ENCODE data around the gene ARAP3. TPM values are rescaled to one million over a fixed set of nuclear protein-coding genes. Genes with fewer than 3 reads are reported as not detected.

ARAP3 gene
- total and polyA plus RNA-seq, 2 experiments from 2014 or later: 18.4 to 33.2 TPM

DNA sequence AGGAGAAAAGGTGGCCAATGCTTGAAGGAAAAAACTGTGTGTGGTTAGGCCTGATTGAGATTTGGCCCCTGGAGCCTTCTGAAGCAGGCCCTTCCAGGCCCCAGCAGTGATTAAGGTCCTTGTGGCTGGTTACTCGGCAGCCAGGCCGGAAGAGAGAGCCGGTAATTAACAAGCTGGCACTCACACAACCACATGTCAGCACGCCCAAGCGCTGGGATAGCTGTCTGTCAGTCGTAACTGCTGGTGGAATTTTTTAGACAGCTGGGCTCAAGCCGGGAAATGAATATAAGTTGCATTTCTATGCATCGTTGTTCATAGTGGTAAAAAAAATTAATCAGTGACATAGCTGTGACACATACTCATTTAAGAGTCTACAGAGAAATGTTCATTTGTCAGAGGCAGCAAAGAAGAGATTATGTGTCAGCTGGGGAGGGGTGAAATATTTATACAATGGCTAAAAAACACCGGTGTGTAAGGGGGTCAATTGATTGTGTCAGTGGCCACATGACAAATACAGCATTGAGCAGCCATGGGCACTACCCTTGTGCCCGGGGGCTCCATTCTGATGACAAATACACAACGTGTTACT, 13.7 kb upstream of the ARAP3 start:
- H3K27ac Mint-ChIP-seq: no peak overlapping the region
- 0 out of 2 replicates have a peak, but pooled peaks cover 3% of the 10 kb centered on the region for H3F3A ChIP-seq (replicated peaks; ENCODE audit: low read depth)
- H3K27me3 Mint-ChIP-seq (ENCODE audit: insufficient read depth, low read depth, poor library complexity): peaks cover 17% of the 10 kb centered on the region
- H3K27me3 ChIP-seq (ENCODE audit: insufficient read depth): peaks cover 8% of the 10 kb centered on the region
- no peaks in the 10 kb centered on the region for H4K20me1 ChIP-seq (replicated peaks; ENCODE audit: insufficient read depth)
- no peaks in the 10 kb centered on the region for H3K9me3 Mint-ChIP-seq
- no peak overlapping the region for H3K4me3 Mint-ChIP-seq
- no peaks in the 10 kb centered on the region for H3K36me3 Mint-ChIP-seq (ENCODE audit: low read depth)
- no peak overlapping the region for H2AFZ ChIP-seq
- no peak overlapping the region for H3K4me3 ChIP-seq
- H3K4me1 Mint-ChIP-seq: peaks cover 38% of the 10 kb centered on the region
- H3K9me2 ChIP-seq (ENCODE audit: insufficient read depth): no peaks in the 10 kb centered on the region
- no peak for DNase-seq (ENCODE audit: low spot score)
- H3K36me3 ChIP-seq (ENCODE audit: insufficient read depth): no peaks in the 10 kb centered on the region
- no peak for ATAC-seq
- H3K27ac ChIP-seq (ENCODE audit: low read depth): no peak overlapping the region
- TF ChIP-seq EZH2 (IDR thresholded peaks at IDR 0.05; ENCODE audit: low read depth, unreplicated experiment) (no peak), ZNF114 (CRISPR knock-in tag; IDR thresholded peaks at IDR 0.05) (no peak), POLR2AphosphoS5 (IDR thresholded peaks at IDR 0.05; ENCODE audit: low read depth) (no peak), NANOG (IDR thresholded peaks at IDR 0.05; ENCODE audit: borderline replicate concordance) (no peak), STAT1 (IDR thresholded peaks at IDR 0.05; ENCODE audit: unreplicated experiment) (no peak), ZNF331 (CRISPR knock-in tag; IDR thresholded peaks at IDR 0.05; ENCODE audit: low read depth) (no peak), EZH2phosphoT487 (IDR thresholded peaks at IDR 0.05; ENCODE audit: unreplicated experiment) (no peak), CREB1 (CRISPR knock-in tag; IDR thresholded peaks at IDR 0.05; ENCODE audit: low read depth) (no peak)
- TF ChIP-seq, protein P1, sequence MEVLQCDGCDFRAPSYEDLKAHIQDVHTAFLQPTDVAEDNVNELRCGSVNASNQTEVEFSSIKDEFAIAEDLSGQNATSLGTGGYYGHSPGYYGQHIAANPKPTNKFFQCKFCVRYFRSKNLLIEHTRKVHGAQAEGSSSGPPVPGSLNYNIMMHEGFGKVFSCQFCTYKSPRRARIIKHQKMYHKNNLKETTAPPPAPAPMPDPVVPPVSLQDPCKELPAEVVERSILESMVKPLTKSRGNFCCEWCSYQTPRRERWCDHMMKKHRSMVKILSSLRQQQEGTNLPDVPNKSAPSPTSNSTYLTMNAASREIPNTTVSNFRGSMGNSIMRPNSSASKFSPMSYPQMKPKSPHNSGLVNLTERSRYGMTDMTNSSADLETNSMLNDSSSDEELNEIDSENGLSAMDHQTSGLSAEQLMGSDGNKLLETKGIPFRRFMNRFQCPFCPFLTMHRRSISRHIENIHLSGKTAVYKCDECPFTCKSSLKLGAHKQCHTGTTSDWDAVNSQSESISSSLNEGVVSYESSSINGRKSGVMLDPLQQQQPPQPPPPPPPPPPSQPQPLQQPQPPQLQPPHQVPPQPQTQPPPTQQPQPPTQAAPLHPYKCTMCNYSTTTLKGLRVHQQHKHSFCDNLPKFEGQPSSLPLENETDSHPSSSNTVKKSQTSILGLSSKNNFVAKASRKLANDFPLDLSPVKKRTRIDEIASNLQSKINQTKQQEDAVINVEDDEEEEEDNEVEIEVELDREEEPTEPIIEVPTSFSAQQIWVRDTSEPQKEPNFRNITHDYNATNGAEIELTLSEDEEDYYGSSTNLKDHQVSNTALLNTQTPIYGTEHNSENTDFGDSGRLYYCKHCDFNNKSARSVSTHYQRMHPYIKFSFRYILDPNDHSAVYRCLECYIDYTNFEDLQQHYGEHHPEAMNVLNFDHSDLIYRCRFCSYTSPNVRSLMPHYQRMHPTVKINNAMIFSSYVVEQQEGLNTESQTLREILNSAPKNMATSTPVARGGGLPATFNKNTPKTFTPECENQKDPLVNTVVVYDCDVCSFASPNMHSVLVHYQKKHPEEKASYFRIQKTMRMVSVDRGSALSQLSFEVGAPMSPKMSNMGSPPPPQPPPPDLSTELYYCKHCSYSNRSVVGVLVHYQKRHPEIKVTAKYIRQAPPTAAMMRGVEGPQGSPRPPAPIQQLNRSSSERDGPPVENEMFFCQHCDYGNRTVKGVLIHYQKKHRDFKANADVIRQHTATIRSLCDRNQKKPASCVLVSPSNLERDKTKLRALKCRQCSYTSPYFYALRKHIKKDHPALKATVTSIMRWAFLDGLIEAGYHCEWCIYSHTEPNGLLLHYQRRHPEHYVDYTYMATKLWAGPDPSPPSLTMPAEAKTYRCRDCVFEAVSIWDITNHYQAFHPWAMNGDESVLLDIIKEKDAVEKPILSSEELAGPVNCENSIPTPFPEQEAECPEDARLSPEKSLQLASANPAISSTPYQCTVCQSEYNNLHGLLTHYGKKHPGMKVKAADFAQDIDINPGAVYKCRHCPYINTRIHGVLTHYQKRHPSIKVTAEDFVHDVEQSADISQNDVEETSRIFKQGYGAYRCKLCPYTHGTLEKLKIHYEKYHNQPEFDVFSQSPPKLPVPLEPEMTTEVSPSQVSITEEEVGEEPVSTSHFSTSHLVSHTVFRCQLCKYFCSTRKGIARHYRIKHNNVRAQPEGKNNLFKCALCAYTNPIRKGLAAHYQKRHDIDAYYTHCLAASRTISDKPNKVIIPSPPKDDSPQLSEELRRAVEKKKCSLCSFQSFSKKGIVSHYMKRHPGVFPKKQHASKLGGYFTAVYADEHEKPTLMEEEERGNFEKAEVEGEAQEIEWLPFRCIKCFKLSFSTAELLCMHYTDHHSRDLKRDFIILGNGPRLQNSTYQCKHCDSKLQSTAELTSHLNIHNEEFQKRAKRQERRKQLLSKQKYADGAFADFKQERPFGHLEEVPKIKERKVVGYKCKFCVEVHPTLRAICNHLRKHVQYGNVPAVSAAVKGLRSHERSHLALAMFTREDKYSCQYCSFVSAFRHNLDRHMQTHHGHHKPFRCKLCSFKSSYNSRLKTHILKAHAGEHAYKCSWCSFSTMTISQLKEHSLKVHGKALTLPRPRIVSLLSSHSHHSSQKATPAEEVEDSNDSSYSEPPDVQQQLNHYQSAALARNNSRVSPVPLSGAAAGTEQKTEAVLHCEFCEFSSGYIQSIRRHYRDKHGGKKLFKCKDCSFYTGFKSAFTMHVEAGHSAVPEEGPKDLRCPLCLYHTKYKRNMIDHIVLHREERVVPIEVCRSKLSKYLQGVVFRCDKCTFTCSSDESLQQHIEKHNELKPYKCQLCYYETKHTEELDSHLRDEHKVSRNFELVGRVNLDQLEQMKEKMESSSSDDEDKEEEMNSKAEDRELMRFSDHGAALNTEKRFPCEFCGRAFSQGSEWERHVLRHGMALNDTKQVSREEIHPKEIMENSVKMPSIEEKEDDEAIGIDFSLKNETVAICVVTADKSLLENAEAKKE (CRISPR knock-in tag; IDR thresholded peaks at IDR 0.05): no peak
- TF ChIP-seq, protein P2, sequence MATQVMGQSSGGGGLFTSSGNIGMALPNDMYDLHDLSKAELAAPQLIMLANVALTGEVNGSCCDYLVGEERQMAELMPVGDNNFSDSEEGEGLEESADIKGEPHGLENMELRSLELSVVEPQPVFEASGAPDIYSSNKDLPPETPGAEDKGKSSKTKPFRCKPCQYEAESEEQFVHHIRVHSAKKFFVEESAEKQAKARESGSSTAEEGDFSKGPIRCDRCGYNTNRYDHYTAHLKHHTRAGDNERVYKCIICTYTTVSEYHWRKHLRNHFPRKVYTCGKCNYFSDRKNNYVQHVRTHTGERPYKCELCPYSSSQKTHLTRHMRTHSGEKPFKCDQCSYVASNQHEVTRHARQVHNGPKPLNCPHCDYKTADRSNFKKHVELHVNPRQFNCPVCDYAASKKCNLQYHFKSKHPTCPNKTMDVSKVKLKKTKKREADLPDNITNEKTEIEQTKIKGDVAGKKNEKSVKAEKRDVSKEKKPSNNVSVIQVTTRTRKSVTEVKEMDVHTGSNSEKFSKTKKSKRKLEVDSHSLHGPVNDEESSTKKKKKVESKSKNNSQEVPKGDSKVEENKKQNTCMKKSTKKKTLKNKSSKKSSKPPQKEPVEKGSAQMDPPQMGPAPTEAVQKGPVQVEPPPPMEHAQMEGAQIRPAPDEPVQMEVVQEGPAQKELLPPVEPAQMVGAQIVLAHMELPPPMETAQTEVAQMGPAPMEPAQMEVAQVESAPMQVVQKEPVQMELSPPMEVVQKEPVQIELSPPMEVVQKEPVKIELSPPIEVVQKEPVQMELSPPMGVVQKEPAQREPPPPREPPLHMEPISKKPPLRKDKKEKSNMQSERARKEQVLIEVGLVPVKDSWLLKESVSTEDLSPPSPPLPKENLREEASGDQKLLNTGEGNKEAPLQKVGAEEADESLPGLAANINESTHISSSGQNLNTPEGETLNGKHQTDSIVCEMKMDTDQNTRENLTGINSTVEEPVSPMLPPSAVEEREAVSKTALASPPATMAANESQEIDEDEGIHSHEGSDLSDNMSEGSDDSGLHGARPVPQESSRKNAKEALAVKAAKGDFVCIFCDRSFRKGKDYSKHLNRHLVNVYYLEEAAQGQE (IDR thresholded peaks at IDR 0.05; ENCODE audit: unreplicated experiment): no peak
- TF ChIP-seq, protein P3, sequence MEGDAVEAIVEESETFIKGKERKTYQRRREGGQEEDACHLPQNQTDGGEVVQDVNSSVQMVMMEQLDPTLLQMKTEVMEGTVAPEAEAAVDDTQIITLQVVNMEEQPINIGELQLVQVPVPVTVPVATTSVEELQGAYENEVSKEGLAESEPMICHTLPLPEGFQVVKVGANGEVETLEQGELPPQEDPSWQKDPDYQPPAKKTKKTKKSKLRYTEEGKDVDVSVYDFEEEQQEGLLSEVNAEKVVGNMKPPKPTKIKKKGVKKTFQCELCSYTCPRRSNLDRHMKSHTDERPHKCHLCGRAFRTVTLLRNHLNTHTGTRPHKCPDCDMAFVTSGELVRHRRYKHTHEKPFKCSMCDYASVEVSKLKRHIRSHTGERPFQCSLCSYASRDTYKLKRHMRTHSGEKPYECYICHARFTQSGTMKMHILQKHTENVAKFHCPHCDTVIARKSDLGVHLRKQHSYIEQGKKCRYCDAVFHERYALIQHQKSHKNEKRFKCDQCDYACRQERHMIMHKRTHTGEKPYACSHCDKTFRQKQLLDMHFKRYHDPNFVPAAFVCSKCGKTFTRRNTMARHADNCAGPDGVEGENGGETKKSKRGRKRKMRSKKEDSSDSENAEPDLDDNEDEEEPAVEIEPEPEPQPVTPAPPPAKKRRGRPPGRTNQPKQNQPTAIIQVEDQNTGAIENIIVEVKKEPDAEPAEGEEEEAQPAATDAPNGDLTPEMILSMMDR (conservative IDR thresholded peaks at IDR 0.05; ENCODE audit: low read depth in 2 of 2): no peak
- TF ChIP-seq, protein P4, sequence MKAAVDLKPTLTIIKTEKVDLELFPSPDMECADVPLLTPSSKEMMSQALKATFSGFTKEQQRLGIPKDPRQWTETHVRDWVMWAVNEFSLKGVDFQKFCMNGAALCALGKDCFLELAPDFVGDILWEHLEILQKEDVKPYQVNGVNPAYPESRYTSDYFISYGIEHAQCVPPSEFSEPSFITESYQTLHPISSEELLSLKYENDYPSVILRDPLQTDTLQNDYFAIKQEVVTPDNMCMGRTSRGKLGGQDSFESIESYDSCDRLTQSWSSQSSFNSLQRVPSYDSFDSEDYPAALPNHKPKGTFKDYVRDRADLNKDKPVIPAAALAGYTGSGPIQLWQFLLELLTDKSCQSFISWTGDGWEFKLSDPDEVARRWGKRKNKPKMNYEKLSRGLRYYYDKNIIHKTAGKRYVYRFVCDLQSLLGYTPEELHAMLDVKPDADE (IDR thresholded peaks at IDR 0.05): no peak
- no peak overlapping the region for H3K4me2 ChIP-seq
- no peaks in the 10 kb centered on the region for H3K79me2 ChIP-seq (replicated peaks; ENCODE audit: insufficient read depth)
- H3K4me1 ChIP-seq (ENCODE audit: insufficient read depth): peaks cover 21% of the 10 kb centered on the region
